ENCODE data around the gene VRTN.

The VRTN gene

DNA sequence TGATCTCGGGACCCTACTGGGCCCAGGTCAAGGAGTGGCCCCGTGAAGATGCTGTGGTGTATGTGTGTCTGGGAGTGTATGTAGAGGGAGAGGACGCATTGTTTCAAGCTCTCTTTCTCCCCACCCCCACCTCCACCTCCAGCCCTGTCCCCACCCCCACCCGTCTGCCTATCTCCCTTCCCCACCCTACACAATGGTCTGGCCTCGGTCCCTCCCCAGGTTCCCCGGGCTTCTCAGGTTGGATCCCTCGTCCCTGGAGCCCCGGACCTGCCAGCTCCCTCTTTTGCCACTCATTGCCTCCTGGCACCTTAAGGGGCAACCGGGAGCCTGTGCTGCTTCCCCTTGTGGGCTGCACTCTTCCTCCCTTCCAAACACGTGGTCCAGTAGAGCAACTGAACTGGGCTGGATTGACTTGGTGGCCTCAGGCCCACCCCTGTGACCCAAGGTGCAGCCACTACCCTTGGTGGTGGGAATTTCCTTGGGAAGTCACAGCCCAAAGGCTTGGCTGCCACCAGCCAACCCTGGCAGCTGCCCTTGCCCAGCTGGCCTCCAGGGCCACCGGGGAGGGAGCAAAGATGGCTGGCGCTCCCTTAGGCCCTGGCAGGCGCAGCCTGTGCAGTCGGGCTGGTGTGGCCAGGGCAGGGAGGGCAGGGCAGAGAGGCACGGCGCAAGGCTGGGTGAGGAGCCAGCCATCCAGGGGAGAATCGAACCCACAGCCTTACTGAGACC lies 628 bp downstream of the VRTN start:
- DNase-seq (ENCODE audit: insufficient read length, low spot score) (no peak), FAIRE-seq (no peak)
- TF ChIP-seq POU2F2 (IDR thresholded peaks at IDR 0.05; ENCODE audit: low read depth, low read length): no peak
- TF ChIP-seq PAX5 (IDR thresholded peaks at IDR 0.05; ENCODE audit: insufficient read depth, low read length, severe bottlenecking): no peak
- no peak for TF ChIP-seq TAF1 (IDR thresholded peaks at IDR 0.05; ENCODE audit: low read depth, low read length)
- no peak for TF ChIP-seq POLR2A (IDR thresholded peaks at IDR 0.05; ENCODE audit: low read depth, low read length)
- TF ChIP-seq POLR2AphosphoS5 (IDR thresholded peaks at IDR 0.05; ENCODE audit: low read depth, low read length): no peak
- TF ChIP-seq SPI1 (IDR thresholded peaks at IDR 0.05; ENCODE audit: low read depth, low read length): no peak

DNA sequence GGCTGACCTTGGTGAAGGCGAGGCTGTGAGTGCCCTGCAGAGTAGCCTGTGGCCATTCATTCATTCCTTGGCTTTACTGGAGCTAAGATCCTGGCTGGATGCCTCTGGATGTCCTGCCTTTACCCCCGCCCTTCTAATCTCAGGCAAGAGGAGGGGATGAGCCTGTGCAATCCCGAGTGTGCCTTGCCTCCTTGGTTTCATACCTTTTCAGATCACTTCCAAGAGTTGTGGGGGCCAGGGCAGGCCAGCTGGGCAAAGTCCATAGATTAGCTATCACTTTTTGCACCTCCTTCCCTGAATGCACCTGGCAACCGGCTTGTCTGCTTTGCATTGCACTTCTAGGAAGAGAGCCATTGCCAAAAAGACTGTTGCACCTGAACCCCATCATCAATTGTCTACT lies 1.5 kb downstream of the VRTN start:
- FAIRE-seq (no peak), DNase-seq (ENCODE audit: insufficient read length, low spot score) (no peak)
- TF ChIP-seq POU2F2 (IDR thresholded peaks at IDR 0.05; ENCODE audit: low read depth, low read length): no peak
- no peak for TF ChIP-seq SPI1 (IDR thresholded peaks at IDR 0.05; ENCODE audit: low read depth, low read length)
- no peak for TF ChIP-seq POLR2A (IDR thresholded peaks at IDR 0.05; ENCODE audit: low read depth, low read length)
- no peak for TF ChIP-seq POLR2AphosphoS5 (IDR thresholded peaks at IDR 0.05; ENCODE audit: low read depth, low read length)
- TF ChIP-seq PAX5 (IDR thresholded peaks at IDR 0.05; ENCODE audit: insufficient read depth, low read length, severe bottlenecking): no peak
- no peak for TF ChIP-seq TAF1 (IDR thresholded peaks at IDR 0.05; ENCODE audit: low read depth, low read length)

DNA sequence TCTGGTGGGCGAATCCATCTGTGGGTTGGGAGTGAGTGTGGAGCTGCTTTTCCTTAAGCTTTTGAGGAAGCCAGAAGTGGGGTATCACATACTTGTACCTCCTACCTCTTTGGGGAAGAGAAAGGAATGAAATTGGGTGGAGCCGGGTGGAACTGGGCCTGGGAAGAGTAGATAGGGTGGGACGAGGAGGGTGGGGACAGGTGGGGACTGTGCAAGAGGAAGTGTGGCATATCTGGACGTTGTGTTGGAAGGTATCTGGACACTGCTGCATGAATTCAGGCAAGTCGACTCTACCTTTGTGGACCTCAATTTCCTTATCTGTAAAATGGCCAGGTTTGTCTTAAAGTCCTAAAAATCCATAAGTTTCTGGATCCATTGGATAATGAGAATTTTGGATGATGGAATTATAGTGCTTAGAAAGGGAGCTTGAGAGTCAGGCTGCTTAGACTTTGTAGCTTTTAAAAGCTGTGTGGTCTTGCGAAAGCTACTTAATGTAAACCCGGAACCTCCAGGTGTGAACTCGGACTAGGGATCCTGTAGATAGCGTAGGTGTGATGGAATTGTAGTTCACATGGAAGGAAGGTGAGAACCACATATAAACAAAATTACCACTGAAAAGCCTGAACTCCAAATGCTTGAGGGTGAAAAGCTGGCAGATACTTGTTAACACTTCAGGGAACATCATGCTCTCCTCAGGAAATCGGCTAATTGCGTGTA lies 2.1 kb downstream of the VRTN start:
- TF ChIP-seq POLR2A (IDR thresholded peaks at IDR 0.05; ENCODE audit: low read depth, low read length) (no peak), TAF1 (IDR thresholded peaks at IDR 0.05; ENCODE audit: low read depth, low read length) (no peak), SPI1 (IDR thresholded peaks at IDR 0.05; ENCODE audit: low read depth, low read length) (no peak), POU2F2 (IDR thresholded peaks at IDR 0.05; ENCODE audit: low read depth, low read length) (no peak), POLR2AphosphoS5 (IDR thresholded peaks at IDR 0.05; ENCODE audit: low read depth, low read length) (no peak), PAX5 (IDR thresholded peaks at IDR 0.05; ENCODE audit: insufficient read depth, low read length, severe bottlenecking) (no peak)
- FAIRE-seq (no peak), DNase-seq (ENCODE audit: insufficient read length, low spot score) (no peak)

DNA sequence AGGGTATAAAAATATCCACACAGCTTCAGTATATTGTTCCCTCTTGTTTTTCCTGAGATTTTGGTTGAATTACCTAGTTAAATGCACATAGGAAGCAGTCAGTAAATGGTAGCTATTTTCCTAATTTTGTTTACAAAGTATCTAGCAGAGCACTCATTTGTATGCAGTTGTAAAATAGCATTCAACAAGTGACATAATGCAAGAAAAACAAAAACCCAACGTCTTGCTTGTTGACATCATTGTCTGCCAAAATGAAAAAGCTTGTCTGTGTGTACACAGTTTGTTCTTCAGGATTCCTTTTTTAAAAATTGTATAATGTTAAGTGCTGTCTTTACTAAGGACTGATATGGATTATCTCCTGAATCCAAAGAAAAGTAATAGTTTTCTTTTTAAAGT lies 2.7 kb downstream of the VRTN start:
- TF ChIP-seq POLR2A (IDR thresholded peaks at IDR 0.05; ENCODE audit: low read depth, low read length) (no peak), POLR2AphosphoS5 (IDR thresholded peaks at IDR 0.05; ENCODE audit: low read depth, low read length) (no peak), PAX5 (IDR thresholded peaks at IDR 0.05; ENCODE audit: insufficient read depth, low read length, severe bottlenecking) (no peak), SPI1 (IDR thresholded peaks at IDR 0.05; ENCODE audit: low read depth, low read length) (no peak), POU2F2 (IDR thresholded peaks at IDR 0.05; ENCODE audit: low read depth, low read length) (no peak), TAF1 (IDR thresholded peaks at IDR 0.05; ENCODE audit: low read depth, low read length) (no peak)
- FAIRE-seq: no peak
- no peak for DNase-seq (ENCODE audit: insufficient read length, low spot score)

DNA sequence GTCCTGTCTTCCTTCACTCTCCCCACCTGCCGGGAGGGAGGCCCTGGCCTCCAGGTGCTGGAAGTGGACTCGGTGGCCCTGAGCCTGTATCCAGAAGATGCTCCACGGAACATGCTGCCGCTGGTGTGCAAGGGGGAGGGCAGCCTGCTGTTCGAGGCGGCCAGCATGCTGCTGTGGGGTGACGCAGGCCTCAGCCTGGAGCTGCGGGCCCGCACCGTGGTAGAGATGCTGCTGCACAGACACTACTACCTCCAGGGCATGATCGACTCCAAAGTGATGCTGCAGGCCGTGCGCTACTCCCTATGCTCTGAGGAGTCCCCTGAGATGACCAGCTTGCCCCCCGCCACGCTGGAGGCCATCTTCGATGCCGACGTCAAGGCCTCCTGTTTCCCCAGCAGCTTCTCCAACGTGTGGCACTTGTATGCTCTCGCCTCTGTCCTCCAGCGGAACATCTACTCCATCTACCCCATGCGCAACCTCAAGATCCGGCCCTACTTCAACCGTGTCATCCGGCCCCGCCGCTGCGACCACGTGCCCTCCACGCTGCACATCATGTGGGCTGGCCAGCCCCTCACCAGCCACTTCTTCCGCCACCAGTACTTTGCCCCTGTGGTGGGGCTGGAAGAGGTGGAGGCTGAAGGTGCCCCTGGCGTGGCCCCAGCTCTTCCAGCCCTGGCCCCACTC lies 8.8 kb downstream of the VRTN start:
- TF ChIP-seq PAX5 (IDR thresholded peaks at IDR 0.05; ENCODE audit: insufficient read depth, low read length, severe bottlenecking): no peak
- TF ChIP-seq POU2F2 (IDR thresholded peaks at IDR 0.05; ENCODE audit: low read depth, low read length): no peak
- TF ChIP-seq POLR2A (IDR thresholded peaks at IDR 0.05; ENCODE audit: low read depth, low read length): no peak
- TF ChIP-seq SPI1 (IDR thresholded peaks at IDR 0.05; ENCODE audit: low read depth, low read length): no peak
- no peak for TF ChIP-seq POLR2AphosphoS5 (IDR thresholded peaks at IDR 0.05; ENCODE audit: low read depth, low read length)
- TF ChIP-seq TAF1 (IDR thresholded peaks at IDR 0.05; ENCODE audit: low read depth, low read length): no peak
- DNase-seq (ENCODE audit: insufficient read length, low spot score): no peak
- FAIRE-seq: no peak

DNA sequence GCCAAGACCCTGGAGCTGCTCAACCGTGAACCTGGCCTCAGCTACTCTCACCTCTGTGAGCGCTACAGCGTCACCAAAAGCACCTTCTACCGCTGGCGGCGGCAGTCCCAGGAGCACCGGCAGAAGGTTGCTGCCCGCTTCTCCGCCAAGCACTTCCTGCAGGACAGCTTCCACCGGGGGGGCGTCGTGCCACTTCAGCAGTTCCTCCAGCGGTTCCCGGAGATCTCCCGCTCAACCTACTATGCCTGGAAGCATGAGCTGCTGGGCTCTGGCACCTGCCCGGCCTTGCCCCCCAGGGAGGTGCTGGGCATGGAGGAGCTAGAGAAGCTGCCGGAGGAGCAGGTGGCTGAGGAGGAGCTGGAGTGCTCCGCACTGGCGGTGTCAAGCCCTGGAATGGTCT lies 9.3 kb downstream of the VRTN start:
- no peak for DNase-seq (ENCODE audit: insufficient read length, low spot score)
- FAIRE-seq: no peak
- TF ChIP-seq TAF1 (IDR thresholded peaks at IDR 0.05; ENCODE audit: low read depth, low read length): no peak
- no peak for TF ChIP-seq POU2F2 (IDR thresholded peaks at IDR 0.05; ENCODE audit: low read depth, low read length)
- no peak for TF ChIP-seq SPI1 (IDR thresholded peaks at IDR 0.05; ENCODE audit: low read depth, low read length)
- TF ChIP-seq POLR2A (IDR thresholded peaks at IDR 0.05; ENCODE audit: low read depth, low read length): no peak
- TF ChIP-seq PAX5 (IDR thresholded peaks at IDR 0.05; ENCODE audit: insufficient read depth, low read length, severe bottlenecking): no peak
- TF ChIP-seq POLR2AphosphoS5 (IDR thresholded peaks at IDR 0.05; ENCODE audit: low read depth, low read length): no peak

DNA sequence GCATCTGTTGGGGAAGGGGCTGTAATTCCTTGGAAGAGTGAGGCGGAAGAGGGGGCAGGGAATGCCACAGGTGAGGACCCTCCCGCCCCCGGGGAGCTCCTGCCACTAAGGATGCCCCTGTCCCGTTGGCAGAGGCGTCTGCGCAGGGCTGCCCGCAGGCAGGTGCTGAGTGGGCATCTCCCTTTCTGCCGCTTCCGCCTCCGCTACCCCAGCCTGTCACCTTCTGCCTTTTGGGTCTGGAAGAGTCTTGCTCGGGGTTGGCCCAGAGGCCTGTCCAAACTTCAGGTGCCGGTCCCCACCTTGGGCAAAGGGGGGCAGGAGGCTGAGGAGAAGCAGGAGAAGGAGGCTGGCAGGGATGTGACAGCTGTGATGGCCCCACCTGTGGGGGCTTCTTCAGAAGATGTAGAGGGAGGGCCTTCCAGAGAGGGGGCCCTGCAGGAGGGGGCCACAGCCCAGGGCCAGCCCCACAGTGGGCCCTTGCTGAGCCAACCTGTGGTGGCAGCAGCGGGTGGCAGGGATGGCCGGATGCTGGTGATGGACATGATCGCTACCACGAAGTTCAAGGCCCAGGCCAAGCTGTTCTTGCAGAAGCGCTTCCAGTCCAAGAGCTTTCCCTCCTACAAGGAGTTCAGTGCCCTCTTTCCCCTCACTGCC lies 10.0 kb downstream of the VRTN start:
- no peak for TF ChIP-seq TAF1 (IDR thresholded peaks at IDR 0.05; ENCODE audit: low read depth, low read length)
- no peak for TF ChIP-seq POLR2A (IDR thresholded peaks at IDR 0.05; ENCODE audit: low read depth, low read length)
- no peak for TF ChIP-seq SPI1 (IDR thresholded peaks at IDR 0.05; ENCODE audit: low read depth, low read length)
- no peak for TF ChIP-seq POLR2AphosphoS5 (IDR thresholded peaks at IDR 0.05; ENCODE audit: low read depth, low read length)
- TF ChIP-seq POU2F2 (IDR thresholded peaks at IDR 0.05; ENCODE audit: low read depth, low read length): no peak
- no peak for TF ChIP-seq PAX5 (IDR thresholded peaks at IDR 0.05; ENCODE audit: insufficient read depth, low read length, severe bottlenecking)
- FAIRE-seq: no peak
- DNase-seq (ENCODE audit: insufficient read length, low spot score): no peak

DNA sequence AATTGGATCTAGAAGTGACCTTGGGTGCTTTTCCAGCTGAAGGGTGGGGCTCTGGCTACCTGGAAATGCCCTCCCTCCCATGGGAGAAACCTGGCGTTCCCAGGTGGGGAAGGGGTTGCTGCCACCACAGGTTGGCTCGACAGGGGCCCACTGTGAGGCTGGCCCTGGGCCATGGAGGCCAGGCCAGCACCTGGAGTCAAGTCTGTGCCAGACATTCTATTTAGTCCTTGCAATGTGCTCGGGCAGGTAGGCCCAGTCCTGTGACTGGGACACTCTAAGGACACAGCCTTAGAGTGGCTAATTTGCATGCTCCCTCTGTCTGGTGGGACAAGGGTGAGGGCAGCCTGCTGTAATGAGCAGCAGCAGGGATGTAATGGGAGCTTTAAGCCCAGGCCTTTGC lies 11.9 kb downstream of the VRTN start:
- no peak for DNase-seq (ENCODE audit: insufficient read length, low spot score)
- no peak for FAIRE-seq
- TF ChIP-seq PAX5 (IDR thresholded peaks at IDR 0.05; ENCODE audit: insufficient read depth, low read length, severe bottlenecking): no peak
- no peak for TF ChIP-seq POU2F2 (IDR thresholded peaks at IDR 0.05; ENCODE audit: low read depth, low read length)
